Activated CD4-positive, alpha-beta T cell treated with anti-CD3 and anti-CD28 coated beads for 36 hours (primary cell): ENCODE data around the gene HSPH1. TPM values are rescaled to one million over a fixed set of nuclear protein-coding genes. Genes with fewer than 3 reads are reported as not detected.
"Not testable (repeated sequence)": the region's sequence is repeated elsewhere in the genome, so short reads cannot be mapped to it uniquely, and the experiment has no call there.

Experiments
- ATAC-seq: fragments of 200-7000 bp; cut with Tn5 transposase; one replicate; pipeline ENCODE4 v1.10.0; 2021; ENCODE audit warnings: mild to moderate bottlenecking, moderate library complexity
- CTCF ChIA-PET: fragments of 350-600 bp; sonication (Branson Sonifier 250); formaldehyde crosslinking; loops from one replicate; lab custom pipeline; 2021; ENCODE audit warnings: antibody characterized with exemption; lab: Charles Lee
- POLR2A ChIA-PET: fragments of 350-600 bp; sonication (Branson Sonifier 250); formaldehyde crosslinking; loops from one replicate; lab custom pipeline; 2021; ENCODE audit warnings: antibody characterized with exemption, inconsistent platforms; lab: Charles Lee
- DNase-seq: peaks from one replicate; pipeline ENCODE4 v3.0.0-alpha.2; 2020
- H3K27ac Mint-ChIP-seq: one replicate; pipeline ENCODE4 v1.8.0; 2021; ENCODE audit warnings: mixed read lengths
- H3K27me3 Mint-ChIP-seq: one replicate; pipeline ENCODE4 v1.8.0; 2021; ENCODE audit warnings: mixed read lengths
- H3K36me3 Mint-ChIP-seq: one replicate; pipeline ENCODE4 v1.8.0; 2021; ENCODE audit warnings: low read depth, mixed read lengths
- H3K4me1 Mint-ChIP-seq: one replicate; pipeline ENCODE4 v1.8.0; 2021; ENCODE audit warnings: mixed read lengths
- H3K4me3 Mint-ChIP-seq: one replicate; pipeline ENCODE4 v1.8.0; 2021; ENCODE audit warnings: mild to moderate bottlenecking, moderate library complexity, mixed read lengths
- H3K9me3 Mint-ChIP-seq: one replicate; pipeline ENCODE4 v1.8.0; 2021; ENCODE audit warnings: low read depth, mixed read lengths
- intact Hi-C, 2 experiments: fragments of 100-400 bp; cut with DNase I in 1 of 2; cut with micrococcal nuclease in 1 of 2; formaldehyde crosslinking; loops; one replicate each; pipeline versions ENCODE4 v1.14.2 to v1.15.1; 2022 to 2024; cut with DNase I, micrococcal nuclease
- total RNA-seq, 2 experiments: library from RNA; stranded (reverse); gene quantifications; one replicate each; pipeline ENCODE4 v1.2.3, GENCODE V29; 2021

The HSPH1 gene
- total RNA-seq, 2 experiments from 2014 or later, result 229 to 259 TPM

- Mint-ChIP-seq H3K27me3 (no peaks in the 10 kb centered on the region), H3K4me3 (no peak overlapping the region), H3K36me3 (no peaks in the 10 kb centered on the region), H3K9me3 (no peaks in the 10 kb centered on the region), H3K4me1 (no peaks in the 10 kb centered on the region), H3K27ac (no peak overlapping the region)
- ATAC-seq, result no peak
- intact Hi-C loops, result no loop called here
- CTCF ChIA-PET, result no interaction called here
- DNase-seq, result no peak
- POLR2A ChIA-PET, result no interaction called here
Measured at GRCh38 chr13:31110617-31111016, 51.1 kb downstream of the HSPH1 start.

- Mint-ChIP-seq H3K36me3 (no peaks in the 10 kb centered on the region), H3K4me1 (no peaks in the 10 kb centered on the region), H3K4me3 (no peak overlapping the region), H3K27ac (no peak overlapping the region), H3K27me3 (no peaks in the 10 kb centered on the region), H3K9me3 (no peaks in the 10 kb centered on the region)
- POLR2A ChIA-PET, result no interaction called here
- ATAC-seq, result no peak
- no peak for DNase-seq
- CTCF ChIA-PET, result no interaction called here
- intact Hi-C loops, result no loop called here
Measured at GRCh38 chr13:31110169-31110568, 51.5 kb downstream of the HSPH1 start.

GRCh38 chr13:31107109-31107508 is 54.6 kb downstream of the HSPH1 start:
- no peak overlapping the region for H3K27ac Mint-ChIP-seq
- H3K36me3 Mint-ChIP-seq, result no peaks in the 10 kb centered on the region
- H3K4me3 Mint-ChIP-seq, result no peak overlapping the region
- ChIA-PET POLR2A (interaction anchor here (0.7 kb wide), 1 partner anchor 18 kb away, joined by 3 read pairs; no protein-coding TSS in a partner anchor), CTCF (no interaction called here)
- DNase-seq, result no peak
- ATAC-seq, result no peak
- intact Hi-C loops, result no loop called here
- no peaks in the 10 kb centered on the region for H3K9me3 Mint-ChIP-seq
- no peaks in the 10 kb centered on the region for H3K4me1 Mint-ChIP-seq
- peaks cover under 1% of the 10 kb centered on the region for H3K27me3 Mint-ChIP-seq

- Mint-ChIP-seq H3K4me1 (no peaks in the 10 kb centered on the region), H3K36me3 (no peaks in the 10 kb centered on the region), H3K9me3 (no peaks in the 10 kb centered on the region), H3K27me3 (peaks cover 5% of the 10 kb centered on the region), H3K27ac (no peak overlapping the region), H3K4me3 (no peak overlapping the region)
- no peak for ATAC-seq
- DNase-seq, result no peak
- ChIA-PET CTCF (interaction anchor here (0.6 to 0.7 kb wide), 2 partner anchors 17 to 35 kb away, joined by 3 read pairs; no protein-coding TSS in a partner anchor), POLR2A (interaction anchor here (0.6 kb wide), 1 partner anchor 677 kb away, joined by 3 read pairs; no protein-coding TSS in a partner anchor)
- intact Hi-C loops, result no loop called here
Measured at GRCh38 chr13:31105856-31106255, 55.8 kb downstream of the HSPH1 start.

GRCh38 chr13:31105020-31105795 is 56.5 kb downstream of the HSPH1 start:
- ChIA-PET POLR2A (no interaction called here), CTCF (interaction anchor here (0.6 to 0.7 kb wide), 2 partner anchors 16 to 34 kb away, joined by 3 read pairs; no protein-coding TSS in a partner anchor)
- Mint-ChIP-seq H3K4me1 (no peaks in the 10 kb centered on the region), H3K4me3 (no peak overlapping the region), H3K36me3 (no peaks in the 10 kb centered on the region), H3K27me3 (peaks cover 9% of the 10 kb centered on the region), H3K27ac (no peak overlapping the region), H3K9me3 (no peaks in the 10 kb centered on the region)
- intact Hi-C loops, result no loop called here
- DNase-seq (no peak), ATAC-seq (no peak)

GRCh38 chr13:31102905-31103304 is 58.8 kb downstream of the HSPH1 start:
- Mint-ChIP-seq H3K36me3 (no peaks in the 10 kb centered on the region), H3K4me3 (no peak overlapping the region), H3K27me3 (peaks cover 22% of the 10 kb centered on the region), H3K27ac (no peak overlapping the region), H3K9me3 (no peaks in the 10 kb centered on the region), H3K4me1 (no peaks in the 10 kb centered on the region)
- POLR2A ChIA-PET, result interaction anchor here (0.6 kb wide), 1 partner anchor 123 kb away, joined by 7 read pairs; no protein-coding TSS in a partner anchor
- ATAC-seq (no peak), DNase-seq (no peak)
- CTCF ChIA-PET, result interaction anchor here (0.6 to 1.2 kb wide), 4 partner anchors 12 to 46 kb away, joined by 3 to 4 read pairs (median 3); no protein-coding TSS in a partner anchor
- intact Hi-C loops, result no loop called here

GRCh38 chr13:31101472-31102170 is 60.1 kb downstream of the HSPH1 start:
- H3K36me3 Mint-ChIP-seq, result no peaks in the 10 kb centered on the region
- ATAC-seq (no peak), DNase-seq (no peak)
- intact Hi-C loops, result no loop called here
- H3K4me3 Mint-ChIP-seq, result no peak overlapping the region
- H3K9me3 Mint-ChIP-seq, result no peaks in the 10 kb centered on the region
- H3K4me1 Mint-ChIP-seq, result no peaks in the 10 kb centered on the region
- H3K27ac Mint-ChIP-seq, result no peak overlapping the region
- ChIA-PET CTCF (interaction anchor here (0.7 kb wide), 1 partner anchor 49 kb away, joined by 4 read pairs; no protein-coding TSS in a partner anchor), POLR2A (no interaction called here)
- peaks cover 24% of the 10 kb centered on the region for H3K27me3 Mint-ChIP-seq

- intact Hi-C loops, result no loop called here
- no peaks in the 10 kb centered on the region for H3K4me1 Mint-ChIP-seq
- ChIA-PET CTCF (no interaction called here), POLR2A (no interaction called here)
- DNase-seq (no peak), ATAC-seq (no peak)
- H3K9me3 Mint-ChIP-seq, result no peaks in the 10 kb centered on the region
- H3K4me3 Mint-ChIP-seq, result no peak overlapping the region
- peaks cover 28% of the 10 kb centered on the region for H3K27me3 Mint-ChIP-seq
- H3K27ac Mint-ChIP-seq, result no peak overlapping the region
- no peaks in the 10 kb centered on the region for H3K36me3 Mint-ChIP-seq
Measured at GRCh38 chr13:31100721-31101120, 61.0 kb downstream of the HSPH1 start.

GRCh38 chr13:31097911-31098434 is 63.7 kb downstream of the HSPH1 start:
- H3K4me3 Mint-ChIP-seq, H3K27ac Mint-ChIP-seq, POLR2A ChIA-PET, intact Hi-C loops, H3K36me3 Mint-ChIP-seq, CTCF ChIA-PET, H3K9me3 Mint-ChIP-seq, H3K4me1 Mint-ChIP-seq, DNase-seq, ATAC-seq: not testable (repeated sequence)
- H3K27me3 Mint-ChIP-seq, result peaks cover 37% of the 10 kb centered on the region

- intact Hi-C loops, result no loop called here
- no peak for DNase-seq
- no peak overlapping the region for H3K27ac Mint-ChIP-seq
- CTCF ChIA-PET, result interaction anchor here (0.6 kb wide), 2 partner anchors 14 to 203 kb away, joined by 3 to 4 read pairs; no protein-coding TSS in a partner anchor
- H3K4me3 Mint-ChIP-seq, result no peak overlapping the region
- no peaks in the 10 kb centered on the region for H3K9me3 Mint-ChIP-seq
- no peaks in the 10 kb centered on the region for H3K36me3 Mint-ChIP-seq
- no peak for ATAC-seq
- H3K27me3 Mint-ChIP-seq, result peaks cover 43% of the 10 kb centered on the region
- no peaks in the 10 kb centered on the region for H3K4me1 Mint-ChIP-seq
- POLR2A ChIA-PET, result no interaction called here
Measured at GRCh38 chr13:31096654-31097302, 64.9 kb downstream of the HSPH1 start.
